AG09319 (cell line): ENCODE results near the gene HABP2.
A peak's percentile ranks its signal among the peaks of the same experiment; 100 is the strongest.

Experiments used
- DNase-seq: peaks from one replicate; pipeline ENCODE4 v3.0.0-alpha.2; 2010; ENCODE audit warnings: low read depth; ENCODE audit errors: extremely low read depth
- CTCF ChIP-seq: IDR thresholded peaks from 2 replicates; pipeline ENCODE4 v1.5.1; 2011; ENCODE audit warnings: low read depth, mild to moderate bottlenecking, inconsistent platforms, low read length, moderate library complexity

The HABP2 gene

GRCh38 chr10:113562704-113563103 is 9.9 kb downstream of the HABP2 start:
- no peak for DNase-seq
- no peak for TF ChIP-seq CTCF

GRCh38 chr10:113563306-113564088 is 10.6 kb downstream of the HABP2 start:
- no peak; the same call in none of the 2 replicates for TF ChIP-seq CTCF
- DNase-seq = peak; percentile 36

GRCh38 chr10:113565364-113565763 is 12.5 kb downstream of the HABP2 start:
- DNase-seq = no peak
- no peak for TF ChIP-seq CTCF

GRCh38 chr10:113566888-113567287 is 14.0 kb downstream of the HABP2 start:
- DNase-seq = no peak
- TF ChIP-seq CTCF = no peak

GRCh38 chr10:113569576-113569975 is 16.7 kb downstream of the HABP2 start:
- TF ChIP-seq CTCF = no peak
- no peak for DNase-seq

- TF ChIP-seq CTCF = no peak
- DNase-seq = no peak
These were observed 19.9 kb downstream of the HABP2 start for GRCh38 chr10:113572520-113573290.

- no peak for DNase-seq
- no peak for TF ChIP-seq CTCF
These were observed 20.5 kb downstream of the HABP2 start for GRCh38 chr10:113573368-113573767.
